Activated T-cell treated with anti-CD3 and anti-CD28 coated beads for 48 hours (primary cell): ENCODE measurements around the gene ZNF649.

ENCODE experiments used
- DNase-seq: peaks from one replicate; pipeline ENCODE4 v3.0.0-alpha.2; 2020; ENCODE audit warnings: low read depth

ZNF649 gene

DNA sequence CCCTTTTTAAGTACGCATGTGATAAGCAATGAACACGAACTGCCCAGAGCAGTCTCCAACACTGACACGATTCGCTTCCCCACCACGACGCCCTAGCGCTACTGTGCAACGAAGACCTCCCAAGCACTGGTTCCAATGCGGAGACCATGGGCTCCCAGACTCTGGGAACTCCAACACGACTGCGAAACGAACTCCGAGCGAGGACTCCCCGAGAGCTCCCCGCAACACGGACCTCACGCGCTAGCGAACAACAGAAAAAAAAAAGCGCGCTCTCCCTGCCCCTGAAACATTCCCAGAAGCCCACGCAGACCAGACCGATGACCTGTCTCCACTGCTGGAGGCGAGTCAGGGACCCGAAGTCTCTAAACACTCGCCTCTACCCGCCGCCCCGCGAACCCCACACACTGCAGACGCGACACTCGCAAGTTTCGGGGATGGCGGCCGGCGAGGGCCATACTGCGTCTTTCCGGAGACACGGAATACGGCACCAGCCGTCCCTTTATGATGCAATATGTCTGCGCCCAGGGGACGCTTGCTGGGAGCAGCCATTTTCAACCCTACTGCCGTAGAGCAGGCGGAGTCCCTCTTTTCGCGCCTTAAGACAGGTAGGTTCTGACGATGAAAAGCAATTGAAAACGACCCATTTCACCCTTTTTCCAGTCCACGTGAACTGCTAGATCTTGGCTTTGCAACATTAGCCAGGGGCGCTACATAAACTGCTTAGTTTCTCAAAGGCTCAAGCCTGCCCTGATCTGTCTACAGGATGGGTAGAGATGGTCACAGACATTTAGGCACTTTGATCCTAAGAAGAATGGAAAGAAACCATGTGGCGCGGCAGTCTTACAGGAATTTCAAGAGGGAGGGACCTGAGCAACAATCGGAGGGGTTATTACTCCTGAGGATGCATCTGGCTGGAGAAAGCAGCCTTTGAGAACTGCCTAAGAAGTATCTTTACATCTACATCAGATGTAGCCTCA, 17.0 kb downstream of the ZNF649 start, which contains the start of gene ZNF577:
Gene ZNF577 (minus strand): TSS at position 430 of the 977 bp plus-strand sequence. CDS start 7,569 bp downstream, outside the sequence.
- DNase-seq: peak; percentile 61

DNA sequence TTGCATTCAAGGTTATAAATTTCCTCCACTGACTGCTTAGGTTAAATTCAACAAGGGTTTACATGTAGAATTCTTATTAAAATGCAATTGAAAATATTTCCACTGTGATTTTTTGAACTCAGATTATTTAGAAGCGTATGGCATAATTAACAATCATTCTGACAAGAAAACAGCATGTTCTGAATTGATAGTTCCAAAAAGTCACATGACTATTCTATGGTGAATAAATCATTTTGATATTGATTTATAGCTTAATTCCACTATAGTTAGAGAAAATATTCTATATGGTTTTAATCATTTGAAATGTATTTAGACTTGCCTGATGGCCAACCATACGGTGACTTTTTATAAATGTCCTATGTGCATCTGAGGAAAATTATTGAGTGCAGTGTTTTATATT, 20.1 kb downstream of the ZNF649 start:
- DNase-seq: no peak

DNA sequence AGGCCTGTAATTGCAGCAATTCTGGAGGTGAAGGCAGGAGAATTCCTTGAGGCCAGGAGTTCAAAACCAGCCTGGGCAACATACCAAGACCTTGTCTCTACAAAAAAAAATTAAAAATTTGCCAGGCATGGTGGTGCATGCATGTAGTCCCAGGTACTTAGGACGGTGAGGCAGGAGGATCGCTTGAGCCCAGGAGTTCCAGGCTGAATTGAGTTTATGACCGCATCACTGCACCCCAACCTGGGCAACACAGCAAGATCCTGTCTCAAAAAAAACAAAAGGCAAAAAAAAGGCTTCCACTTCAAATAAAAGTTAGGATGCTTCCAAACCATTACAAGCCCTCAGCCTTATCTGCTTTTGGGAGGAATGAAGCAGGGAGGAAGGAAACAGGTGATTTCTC, 22.3 kb downstream of the ZNF649 start:
- DNase-seq: no peak

DNA sequence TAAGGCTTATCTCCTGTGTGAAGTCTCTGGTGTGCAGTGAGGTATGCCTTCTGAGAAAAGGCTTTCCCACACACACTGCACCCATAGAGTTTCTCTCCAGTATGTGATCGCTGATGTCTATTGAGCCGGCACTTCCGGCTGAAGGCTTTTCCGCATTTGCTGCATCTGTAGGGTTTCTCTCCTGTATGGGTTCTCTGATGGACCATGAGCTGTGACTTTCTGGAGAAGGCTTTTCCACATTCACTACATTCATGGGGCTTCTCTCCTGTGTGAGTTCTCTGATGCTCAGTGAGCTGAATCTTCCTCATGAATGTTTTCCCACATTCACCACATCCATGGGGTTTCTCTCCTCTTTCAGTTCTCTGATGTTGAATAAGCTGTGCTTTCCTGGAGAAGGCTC, 31.7 kb downstream of the ZNF649 start:
- no peak for DNase-seq

DNA sequence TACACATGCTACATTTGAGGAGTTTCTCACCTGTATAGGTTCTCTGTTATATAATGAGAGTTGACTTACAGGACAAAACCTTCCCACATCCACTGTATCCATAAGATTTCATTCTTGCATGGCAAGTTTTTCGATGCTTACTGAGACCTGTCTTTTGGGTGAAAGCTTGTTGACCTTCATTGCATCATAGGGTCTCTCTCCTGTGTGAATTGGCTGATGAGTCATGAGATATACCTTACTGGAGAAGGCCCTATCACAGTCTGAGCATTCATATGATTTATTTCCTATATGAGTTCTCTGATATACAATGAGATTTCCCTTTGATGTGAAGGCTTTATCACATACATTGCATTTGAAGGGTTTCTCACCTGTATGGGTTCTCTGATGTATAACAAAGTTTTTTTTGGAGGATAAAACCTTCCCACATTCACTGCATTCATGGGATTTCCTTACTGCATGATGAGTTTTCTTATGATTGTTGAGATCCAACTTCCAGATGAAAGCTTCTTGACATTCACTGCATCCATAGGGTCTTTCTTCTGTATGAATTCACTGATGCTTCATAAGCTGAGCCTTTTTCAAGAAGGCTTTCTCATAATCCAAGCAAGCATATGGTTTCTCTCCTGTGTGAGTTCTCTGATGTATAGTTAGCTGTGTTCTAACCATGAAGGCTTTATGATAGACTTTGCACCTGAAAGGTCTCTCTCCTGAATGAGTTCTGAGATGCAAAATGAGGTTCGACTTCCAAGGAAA, 42.8 kb downstream of the ZNF649 start:
- no peak for DNase-seq
